ENCODE measurements around the gene FOXP1.

Gene FOXP1

GRCh38 chr3:71006810-71007785 is 576.4 kb downstream of the FOXP1 start:
- peak; percentile 19 for DNase-seq (ENCODE audit: extremely low spot score)
- ChIA-PET CTCF (interaction anchor here (0.8 to 1.7 kb wide), 3 partner anchors 9 to 62 kb away, joined by 3 to 4 read pairs (median 3); no protein-coding TSS in a partner anchor), POLR2A (no interaction called here)
- no peak for TF ChIP-seq SP1 (IDR thresholded peaks at IDR 0.05)
- TF ChIP-seq NFRKB (IDR thresholded peaks at IDR 0.05), result no peak
- TF ChIP-seq ELF4 (IDR thresholded peaks at IDR 0.05), result no peak
- no peak for TF ChIP-seq BHLHE40 (IDR thresholded peaks at IDR 0.05; ENCODE audit: borderline replicate concordance)
- peak; percentile 56 for TF ChIP-seq L3MBTL2 (conservative IDR thresholded peaks at IDR 0.05)
- no peak for TF ChIP-seq PKNOX1 (IDR thresholded peaks at IDR 0.05)
- TF ChIP-seq ZNF384 (IDR thresholded peaks at IDR 0.05), result no peak

GRCh38 chr3:71005702-71006321 is 577.7 kb downstream of the FOXP1 start:
- ChIA-PET CTCF (interaction anchor here (0.8 to 1.7 kb wide), 4 partner anchors 8 to 63 kb away, joined by 3 to 4 read pairs (median 4); no protein-coding TSS in a partner anchor), POLR2A (no interaction called here)
- TF ChIP-seq ZNF384 (IDR thresholded peaks at IDR 0.05) (no peak), L3MBTL2 (conservative IDR thresholded peaks at IDR 0.05) (no peak), TARDBP (IDR thresholded peaks at IDR 0.05) (no peak), FOXA1 (IDR thresholded peaks at IDR 0.05) (no peak), PKNOX1 (IDR thresholded peaks at IDR 0.05) (no peak), BHLHE40 (IDR thresholded peaks at IDR 0.05; ENCODE audit: borderline replicate concordance) (no peak), ELF4 (IDR thresholded peaks at IDR 0.05) (no peak), SUZ12 (IDR thresholded peaks at IDR 0.05) (no peak), ARNT (IDR thresholded peaks at IDR 0.05) (no peak), CTBP1 (IDR thresholded peaks at IDR 0.05; ENCODE audit: borderline replicate concordance) (no peak), FOXK2 (IDR thresholded peaks at IDR 0.05) (no peak), HDGF (IDR thresholded peaks at IDR 0.05; ENCODE audit: borderline replicate concordance) (no peak), NFRKB (IDR thresholded peaks at IDR 0.05) (no peak), LEF1 (IDR thresholded peaks at IDR 0.05; ENCODE audit: borderline replicate concordance) (no peak)
- DNase-seq (ENCODE audit: extremely low spot score), result no peak

- POLR2A ChIA-PET, result no interaction called here
- no peak for TF ChIP-seq PKNOX1 (IDR thresholded peaks at IDR 0.05)
- no peak for TF ChIP-seq BHLHE40 (IDR thresholded peaks at IDR 0.05; ENCODE audit: borderline replicate concordance)
- TF ChIP-seq FOXM1 (IDR thresholded peaks at IDR 0.05; ENCODE audit: borderline replicate concordance), result no peak
- no peak for TF ChIP-seq NFRKB (IDR thresholded peaks at IDR 0.05)
- no peak for TF ChIP-seq ELF4 (IDR thresholded peaks at IDR 0.05)
- TF ChIP-seq LEF1 (IDR thresholded peaks at IDR 0.05; ENCODE audit: borderline replicate concordance), result no peak
- TF ChIP-seq SUZ12 (IDR thresholded peaks at IDR 0.05), result no peak
- TF ChIP-seq SP1 (IDR thresholded peaks at IDR 0.05), result no peak
- CTCF ChIA-PET, result interaction anchor here (0.6 kb wide), 2 partner anchors 47 to 49 kb away, joined by 3 to 4 read pairs; no protein-coding TSS in a partner anchor
- no peak for DNase-seq (ENCODE audit: extremely low spot score)
Observed at GRCh38 chr3:71003511-71003910, 580.0 kb downstream of the FOXP1 start.

GRCh38 chr3:71002298-71002697 is 581.2 kb downstream of the FOXP1 start:
- no peak for TF ChIP-seq HDGF (IDR thresholded peaks at IDR 0.05; ENCODE audit: borderline replicate concordance)
- DNase-seq (ENCODE audit: extremely low spot score), result no peak
- ChIA-PET CTCF (no interaction called here), POLR2A (no interaction called here)

- ChIA-PET CTCF (no interaction called here), POLR2A (no interaction called here)
- DNase-seq (ENCODE audit: extremely low spot score), result no peak
- no peak for TF ChIP-seq SUZ12 (IDR thresholded peaks at IDR 0.05)
- TF ChIP-seq ARNT (IDR thresholded peaks at IDR 0.05), result no peak
- TF ChIP-seq NFRKB (IDR thresholded peaks at IDR 0.05), result no peak
- no peak for TF ChIP-seq LEF1 (IDR thresholded peaks at IDR 0.05; ENCODE audit: borderline replicate concordance)
- TF ChIP-seq FOXA1 (IDR thresholded peaks at IDR 0.05), result no peak
- TF ChIP-seq FOXM1 (IDR thresholded peaks at IDR 0.05; ENCODE audit: borderline replicate concordance), result no peak
- TF ChIP-seq CTBP1 (IDR thresholded peaks at IDR 0.05; ENCODE audit: borderline replicate concordance), result no peak
- no peak for TF ChIP-seq TARDBP (IDR thresholded peaks at IDR 0.05)
- TF ChIP-seq ELF4 (IDR thresholded peaks at IDR 0.05), result no peak
- TF ChIP-seq ZNF384 (IDR thresholded peaks at IDR 0.05), result no peak
- TF ChIP-seq PKNOX1 (IDR thresholded peaks at IDR 0.05), result no peak
- TF ChIP-seq HDGF (IDR thresholded peaks at IDR 0.05; ENCODE audit: borderline replicate concordance), result no peak
- no peak for TF ChIP-seq BHLHE40 (IDR thresholded peaks at IDR 0.05; ENCODE audit: borderline replicate concordance)
- TF ChIP-seq SP1 (IDR thresholded peaks at IDR 0.05), result no peak
- TF ChIP-seq L3MBTL2 (conservative IDR thresholded peaks at IDR 0.05), result no peak
- TF ChIP-seq FOXK2 (IDR thresholded peaks at IDR 0.05), result no peak
Observed at GRCh38 chr3:71001303-71001830, 582.2 kb downstream of the FOXP1 start.

All from HEK293T (cell line).